Gastrocnemius medialis (tissue), 4 donors: Measurements from ENCODE around the gene CELSR1. TPM values are rescaled to one million over a fixed set of nuclear protein-coding genes. Genes with fewer than 3 reads are reported as not detected.

ENCODE experiments used
- ATAC-seq, 2 donors: fragments of 150-250 bp; one replicate each; pipeline ENCODE4 v1.9.1; 2016
- DNase-seq, 2 donors: peaks; one replicate each; pipeline ENCODE4 v3.0.0-alpha.2; 2019
- H3K27ac ChIP-seq, 4 donors: fragments of 200-600 bp; sonication (generic); 1 replicate in 1 of 4; 2 replicates in 3 of 4; pipeline ENCODE4 v1.5.1; 2016 to 2018; ENCODE audit warnings: mild to moderate bottlenecking in 2 of 4, moderate library complexity in 1 of 4
- H3K27me3 ChIP-seq, 3 donors: fragments of 200-600 bp; sonication (generic) in 2 of 3; 1 replicate in 1 of 3; 2 replicates in 2 of 3; pipeline versions ENCODE4 v1.5.1 to v1.6.0; 2016 to 2019; ENCODE audit warnings: mild to moderate bottlenecking in 1 of 3, moderate library complexity in 1 of 3
- H3K36me3 ChIP-seq, 2 donors: fragments of 200-600 bp; sonication (generic) in 1 of 2; one replicate each; pipeline ENCODE4 v1.5.1; 2017 to 2018
- H3K4me1 ChIP-seq, 2 donors: fragments of 200-600 bp; sonication (generic) in 1 of 2; one replicate each; pipeline ENCODE4 v1.5.1; 2016 to 2017; ENCODE audit warnings: mild to moderate bottlenecking in 2 of 2
- H3K4me3 ChIP-seq, 4 donors: fragments of 200-600 bp; sonication (generic) in 3 of 4; 1 replicate in 1 of 4; 2 replicates in 3 of 4; pipeline ENCODE4 v1.5.1; 2016 to 2019; ENCODE audit warnings: mild to moderate bottlenecking in 2 of 4
- H3K9me3 ChIP-seq, 3 donors: fragments of 200-600 bp; sonication (generic) in 2 of 3; 1 replicate in 1 of 3; 2 replicates in 2 of 3; pipeline ENCODE4 v1.5.1; 2016 to 2019
- POLR2A ChIP-seq, 2 donors: fragments of 450-650 bp; IDR thresholded peaks; one replicate each; pipeline ENCODE4 v1.6.1; 2017; ENCODE audit warnings: antibody characterized with exemption in 2 of 2, mild to moderate bottlenecking in 2 of 2, moderate library complexity in 2 of 2
- in situ Hi-C, 4 donors: fragments of 200-750 bp; cut with MboI; loops; one replicate each; pipeline versions ENCODE4 v1.15.0 to v1.8.0; 2017; ENCODE audit warnings: low sequenced_read_pairs in 4 of 4
- intact Hi-C: fragments of 100-400 bp; cut with DNase I; formaldehyde crosslinking; loops from one replicate; pipeline ENCODE4 v1.15.1; 2023; ENCODE audit warnings: low total_unique reads
- total RNA-seq, 4 donors: library from RNA; depleted of rRNA; stranded (reverse); fragments of >200 nt; gene quantifications; one replicate each; pipeline versions ENCODE4 v1.1.0 to v1.2.3, GENCODE V29; 2016
- TF ChIP-seq, protein P1 (sequence below), 5 experiments: fragments of 450-650 bp in 3 of 5; fragments of 200-600 bp in 2 of 5; sonication (generic) in 2 of 5; IDR thresholded peaks in 4 of 5; conservative IDR thresholded peaks in 1 of 5; 1 replicate in 4 of 5; 2 replicates in 1 of 5; pipeline ENCODE4 v1.5.1; 2016 to 2019; ENCODE audit warnings: antibody characterized with exemption in 5 of 5, mild to moderate bottlenecking in 3 of 5, moderate library complexity in 3 of 5

The CELSR1 gene
- total RNA-seq, 4 donors from 2014 or later = 0.10 to 1.5 (median 0.87) TPM

- no peaks in the 10 kb centered on the region for H3K9me3 ChIP-seq
- ATAC-seq = no peak
- H3K4me1 ChIP-seq = no peaks in the 10 kb centered on the region
- in situ Hi-C loops = no loop called here
- TF ChIP-seq, protein P1, sequence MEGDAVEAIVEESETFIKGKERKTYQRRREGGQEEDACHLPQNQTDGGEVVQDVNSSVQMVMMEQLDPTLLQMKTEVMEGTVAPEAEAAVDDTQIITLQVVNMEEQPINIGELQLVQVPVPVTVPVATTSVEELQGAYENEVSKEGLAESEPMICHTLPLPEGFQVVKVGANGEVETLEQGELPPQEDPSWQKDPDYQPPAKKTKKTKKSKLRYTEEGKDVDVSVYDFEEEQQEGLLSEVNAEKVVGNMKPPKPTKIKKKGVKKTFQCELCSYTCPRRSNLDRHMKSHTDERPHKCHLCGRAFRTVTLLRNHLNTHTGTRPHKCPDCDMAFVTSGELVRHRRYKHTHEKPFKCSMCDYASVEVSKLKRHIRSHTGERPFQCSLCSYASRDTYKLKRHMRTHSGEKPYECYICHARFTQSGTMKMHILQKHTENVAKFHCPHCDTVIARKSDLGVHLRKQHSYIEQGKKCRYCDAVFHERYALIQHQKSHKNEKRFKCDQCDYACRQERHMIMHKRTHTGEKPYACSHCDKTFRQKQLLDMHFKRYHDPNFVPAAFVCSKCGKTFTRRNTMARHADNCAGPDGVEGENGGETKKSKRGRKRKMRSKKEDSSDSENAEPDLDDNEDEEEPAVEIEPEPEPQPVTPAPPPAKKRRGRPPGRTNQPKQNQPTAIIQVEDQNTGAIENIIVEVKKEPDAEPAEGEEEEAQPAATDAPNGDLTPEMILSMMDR (IDR thresholded peaks at IDR 0.05 in 4 of 5, conservative IDR thresholded peaks at IDR 0.05 in 1 of 5) = no peak
- TF ChIP-seq POLR2A (IDR thresholded peaks at IDR 0.05) = no peak
- no peak overlapping the region for H3K4me3 ChIP-seq
- intact Hi-C loops = no loop called here
- no peaks in the 10 kb centered on the region for H3K36me3 ChIP-seq
- H3K27me3 ChIP-seq = peaks cover 6 to 12% (median 9%) of the 10 kb centered on the region in 3 donors
- no peak for DNase-seq
- no peak overlapping the region for H3K27ac ChIP-seq
These were observed 55.3 kb downstream of the CELSR1 start for GRCh38 chr22:46482056-46482675.

GRCh38 chr22:46481386-46481785, 56.0 kb downstream of the CELSR1 start:
- ATAC-seq (no peak), DNase-seq (no peak)
- Histone ChIP-seq H3K36me3 (no peaks in the 10 kb centered on the region), H3K4me3 (no peak overlapping the region), H3K27me3 (peaks cover 6 to 19% (median 12%) of the 10 kb centered on the region in 3 donors), H3K4me1 (no peaks in the 10 kb centered on the region), H3K9me3 (no peaks in the 10 kb centered on the region), H3K27ac (no peak overlapping the region)
- in situ Hi-C loops (no loop called here), intact Hi-C loops (no loop called here)
- TF ChIP-seq, protein P1 (IDR thresholded peaks at IDR 0.05 in 4 of 5, conservative IDR thresholded peaks at IDR 0.05 in 1 of 5) = no peak
- no peak for TF ChIP-seq POLR2A (IDR thresholded peaks at IDR 0.05)

DNA sequence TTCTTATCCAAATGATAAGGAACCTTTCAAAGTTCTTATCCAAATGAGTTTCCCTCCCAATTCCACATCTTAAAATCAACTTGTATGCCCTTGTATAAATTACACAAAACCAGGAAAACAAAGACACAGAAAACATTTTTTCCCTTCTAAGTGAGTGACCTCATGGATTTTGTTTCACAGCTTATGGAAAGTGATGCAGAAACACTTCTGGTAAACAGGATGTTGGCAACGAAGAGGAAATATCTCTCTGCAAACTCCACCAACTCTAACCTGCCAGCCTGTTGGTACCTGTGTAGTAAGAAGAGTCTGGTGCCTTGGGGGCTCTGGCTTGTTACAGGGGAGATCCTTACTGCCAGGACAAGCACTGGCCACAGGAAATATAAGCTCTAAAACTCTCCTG, 57.0 kb downstream of the CELSR1 start:
- intact Hi-C loops = no loop called here
- TF ChIP-seq, protein P1 (IDR thresholded peaks at IDR 0.05 in 4 of 5, conservative IDR thresholded peaks at IDR 0.05 in 1 of 5) = no peak
- Histone ChIP-seq H3K9me3 (no peaks in the 10 kb centered on the region), H3K4me1 (no peaks in the 10 kb centered on the region), H3K27me3 (peaks cover 6 to 26% (median 12%) of the 10 kb centered on the region in 3 donors), H3K27ac (no peak overlapping the region), H3K36me3 (no peaks in the 10 kb centered on the region), H3K4me3 (no peak overlapping the region)
- DNase-seq (no peak), ATAC-seq (no peak)
- in situ Hi-C loops = no loop called here

GRCh38 chr22:46479046-46479445, 58.4 kb downstream of the CELSR1 start:
- DNase-seq = no peak
- peaks cover 6 to 26% (median 12%) of the 10 kb centered on the region in 3 donors for H3K27me3 ChIP-seq
- no peak overlapping the region for H3K4me3 ChIP-seq
- H3K36me3 ChIP-seq = no peaks in the 10 kb centered on the region
- TF ChIP-seq, protein P1 (IDR thresholded peaks at IDR 0.05 in 4 of 5, conservative IDR thresholded peaks at IDR 0.05 in 1 of 5) = no peak
- TF ChIP-seq POLR2A (IDR thresholded peaks at IDR 0.05) = no peak
- no peaks in the 10 kb centered on the region for H3K4me1 ChIP-seq
- in situ Hi-C loops = no loop called here
- no peak for ATAC-seq
- no peaks in the 10 kb centered on the region for H3K9me3 ChIP-seq
- intact Hi-C loops = no loop called here
- H3K27ac ChIP-seq = no peak overlapping the region

DNA sequence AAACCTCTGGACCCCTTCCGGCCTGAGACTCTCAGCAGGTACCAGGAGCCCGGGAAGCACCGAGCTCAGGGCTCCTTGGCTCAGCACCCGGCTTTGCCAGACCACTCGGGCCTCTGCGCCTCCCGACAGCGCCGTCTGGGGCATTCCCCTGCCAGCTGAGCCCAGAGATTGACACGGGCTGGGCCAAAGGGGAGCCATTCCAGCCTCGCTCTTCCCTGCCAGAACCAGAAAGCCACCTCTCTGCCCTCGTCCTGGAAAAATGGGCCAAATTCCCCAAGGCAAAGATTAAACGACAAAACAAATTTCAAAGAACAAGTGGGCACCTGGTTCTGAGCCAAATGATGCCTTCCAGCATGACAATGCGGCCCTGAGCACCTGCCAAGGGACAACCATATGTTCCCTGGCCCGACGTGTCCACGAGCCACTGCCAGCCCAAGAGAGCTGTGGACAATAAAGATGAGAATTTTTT, 59.3 kb downstream of the CELSR1 start:
- no peak overlapping the region for H3K4me3 ChIP-seq
- intact Hi-C loops (no loop called here), in situ Hi-C loops (no loop called here)
- no peaks in the 10 kb centered on the region for H3K4me1 ChIP-seq
- no peak for DNase-seq
- no peaks in the 10 kb centered on the region for H3K36me3 ChIP-seq
- TF ChIP-seq, protein P1 (IDR thresholded peaks at IDR 0.05 in 4 of 5, conservative IDR thresholded peaks at IDR 0.05 in 1 of 5) = no peak
- TF ChIP-seq POLR2A (IDR thresholded peaks at IDR 0.05) = no peak
- peaks cover 6 to 26% (median 9%) of the 10 kb centered on the region in 3 donors for H3K27me3 ChIP-seq
- H3K9me3 ChIP-seq = no peaks in the 10 kb centered on the region
- H3K27ac ChIP-seq = no peak overlapping the region
- ATAC-seq = no peak
